Endodermal cell (in vitro differentiated cells): Measurements from ENCODE around the gene AKR7A3. TPM values are rescaled to one million over a fixed set of nuclear protein-coding genes. Genes with fewer than 3 reads are reported as not detected.

Source experiments
- DNase-seq: peaks from one replicate; pipeline ENCODE4 v3.0.0-alpha.2; 2017
- H3K27ac ChIP-seq: 2 replicates; pipeline ENCODE4 v1.5.1; 2013; ENCODE audit warnings: mild to moderate bottlenecking, low read depth, low read length, moderate library complexity
- H3K27me3 ChIP-seq: 2 replicates; pipeline ENCODE4 v1.6.1; 2013; ENCODE audit warnings: mild to moderate bottlenecking, low read length, moderate library complexity; ENCODE audit not compliant: insufficient read depth, control insufficient read depth, poor library complexity, severe bottlenecking
- H3K36me3 ChIP-seq: 2 replicates; pipeline ENCODE4 v1.7.0; 2013; ENCODE audit warnings: mild to moderate bottlenecking, low read length, moderate library complexity; ENCODE audit not compliant: control insufficient read depth, insufficient read depth
- H3K4me1 ChIP-seq: one replicate; pipeline ENCODE4 v1.7.0; 2013; ENCODE audit warnings: low read length; ENCODE audit not compliant: control insufficient read depth, insufficient read depth
- H3K4me3 ChIP-seq: 2 replicates; pipeline ENCODE4 v1.5.1; 2013; ENCODE audit warnings: mild to moderate bottlenecking, low read length, moderate library complexity
- H3K9ac ChIP-seq: 2 replicates; pipeline ENCODE4 v1.6.1; 2013; ENCODE audit warnings: mild to moderate bottlenecking, low read length, moderate library complexity; ENCODE audit not compliant: poor library complexity, severe bottlenecking; ENCODE audit errors: extremely low read depth
- H3K9me3 ChIP-seq: 2 replicates; pipeline ENCODE4 v1.6.1; 2013; ENCODE audit warnings: mild to moderate bottlenecking, low read length, moderate library complexity; ENCODE audit not compliant: control insufficient read depth
- H3K27ac Mint-ChIP-seq: 2 replicates; pipeline ENCODE4 v1.8.0; 2020; ENCODE audit warnings: mixed read lengths
- H3K27me3 Mint-ChIP-seq: 2 replicates; pipeline ENCODE4 v1.8.0; 2021; ENCODE audit warnings: mild to moderate bottlenecking, mixed read lengths; ENCODE audit not compliant: insufficient read depth
- H3K36me3 Mint-ChIP-seq: 2 replicates; pipeline ENCODE4 v1.8.0; 2020; ENCODE audit warnings: low read depth, mixed read lengths
- H3K4me1 Mint-ChIP-seq: 2 replicates; pipeline ENCODE4 v1.8.0; 2020; ENCODE audit warnings: mixed read lengths
- H3K4me3 Mint-ChIP-seq: 2 replicates; pipeline ENCODE4 v1.8.0; 2020; ENCODE audit warnings: mild to moderate bottlenecking, moderate library complexity, mixed read lengths
- H3K9me3 Mint-ChIP-seq: 2 replicates; pipeline ENCODE4 v1.8.0; 2020; ENCODE audit warnings: mild to moderate bottlenecking, mixed read lengths
- CTCF ChIP-seq: fragments of 200-600 bp; sonication (generic); conservative IDR thresholded peaks from 2 replicates; pipeline ENCODE4 v1.5.0; 2021; ENCODE audit warnings: antibody characterized with exemption, mild to moderate bottlenecking
- WGBS, 2 experiments: methylation state at CpG; one replicate each; pipeline versions ENCODE4 v1.1.5 to v1.1.7; 2013; ENCODE audit warnings: missing lambda C conversion rate in 2 of 2, mixed read lengths in 1 of 2; ENCODE audit not compliant: insufficient coverage in 1 of 2, insufficient read length in 1 of 2; 5-methylcytosine and 5-hydroxymethylcytosine counted together
- total RNA-seq, 2 donors: library from RNA; stranded (reverse); fragmentation: NEBNext Ultra II Directional in 1 of 2; extraction: Animal tissue kit (Norgen Biotek cat#: 25700) in 1 of 2; gene quantifications; 2 replicates in 1 of 2; 3 replicates in 1 of 2; pipeline ENCODE4 v1.2.1, GENCODE V29; 2021

Gene AKR7A3
- total RNA-seq, 2 donors from 2014 or later = 0.92 to 2.0 TPM

GRCh38 chr1:19329188-19329587, 40.6 kb upstream of the AKR7A3 start:
- H3K27ac ChIP-seq = no peak overlapping the region
- WGBS, 2 experiments = 92 to 96% methylated on average over 13 of the region's 13 CpGs
- H3K27me3 ChIP-seq = no peaks in the 10 kb centered on the region
- no peaks in the 10 kb centered on the region for H3K9me3 ChIP-seq
- no peak overlapping the region for H3K4me3 ChIP-seq
- Mint-ChIP-seq H3K36me3 (peaks cover 23% of the 10 kb centered on the region), H3K4me1 (no peaks in the 10 kb centered on the region), H3K27ac (no peak overlapping the region), H3K9me3 (no peaks in the 10 kb centered on the region), H3K4me3 (no peak overlapping the region), H3K27me3 (no peaks in the 10 kb centered on the region)
- H3K36me3 ChIP-seq = peaks cover 22% of the 10 kb centered on the region
- H3K4me1 ChIP-seq = no peaks in the 10 kb centered on the region
- no peak for DNase-seq
- no peak for TF ChIP-seq CTCF
- H3K9ac ChIP-seq = no peak overlapping the region

GRCh38 chr1:19328486-19328885, 39.9 kb upstream of the AKR7A3 start:
- Histone ChIP-seq H3K4me1 (no peaks in the 10 kb centered on the region), H3K27ac (no peak overlapping the region), H3K27me3 (no peaks in the 10 kb centered on the region), H3K36me3 (peaks cover 28% of the 10 kb centered on the region), H3K9me3 (no peaks in the 10 kb centered on the region), H3K4me3 (no peak overlapping the region), H3K9ac (no peak overlapping the region)
- WGBS, 2 experiments = 96 to 99% methylated on average over 12 to 18 of the region's 18 CpGs
- Mint-ChIP-seq H3K27ac (no peak overlapping the region), H3K4me1 (no peaks in the 10 kb centered on the region), H3K9me3 (no peaks in the 10 kb centered on the region), H3K4me3 (no peak overlapping the region), H3K36me3 (peaks cover 26% of the 10 kb centered on the region), H3K27me3 (no peaks in the 10 kb centered on the region)
- no peak for TF ChIP-seq CTCF
- DNase-seq = no peak

GRCh38 chr1:19327736-19328135, 39.2 kb upstream of the AKR7A3 start:
- Mint-ChIP-seq H3K27ac (no peak overlapping the region), H3K9me3 (no peaks in the 10 kb centered on the region), H3K36me3 (peaks cover 30% of the 10 kb centered on the region), H3K4me1 (no peaks in the 10 kb centered on the region), H3K27me3 (no peaks in the 10 kb centered on the region), H3K4me3 (no peak overlapping the region)
- H3K27me3 ChIP-seq = no peaks in the 10 kb centered on the region
- no peak for TF ChIP-seq CTCF
- no peaks in the 10 kb centered on the region for H3K9me3 ChIP-seq
- H3K36me3 ChIP-seq = peaks cover 28% of the 10 kb centered on the region
- DNase-seq = no peak
- H3K4me1 ChIP-seq = no peaks in the 10 kb centered on the region
- no peak overlapping the region for H3K9ac ChIP-seq
- WGBS, 2 experiments = 93 to 96% methylated on average over 7 to 9 of the region's 9 CpGs
- no peak overlapping the region for H3K27ac ChIP-seq
- H3K4me3 ChIP-seq = no peak overlapping the region
